DND-41 (cell line): ENCODE data around the gene PADI4.

ENCODE experiments used
- EZH2 ChIP-seq: IDR thresholded peaks from 3 replicates; pipeline ENCODE4 v1.6.1; 2012; ENCODE audit warnings: borderline replicate concordance, low read depth, mild to moderate bottlenecking, moderate library complexity, low read length, inconsistent platforms; ENCODE audit not compliant: severe bottlenecking
- TF ChIP-seq, protein P1 (sequence below): IDR thresholded peaks from 2 replicates; pipeline ENCODE4 v1.5.1; 2012; ENCODE audit warnings: borderline replicate concordance, low read length, moderate library complexity, mild to moderate bottlenecking; ENCODE audit not compliant: poor library complexity, severe bottlenecking; ENCODE audit errors: extremely low read depth

DNA sequence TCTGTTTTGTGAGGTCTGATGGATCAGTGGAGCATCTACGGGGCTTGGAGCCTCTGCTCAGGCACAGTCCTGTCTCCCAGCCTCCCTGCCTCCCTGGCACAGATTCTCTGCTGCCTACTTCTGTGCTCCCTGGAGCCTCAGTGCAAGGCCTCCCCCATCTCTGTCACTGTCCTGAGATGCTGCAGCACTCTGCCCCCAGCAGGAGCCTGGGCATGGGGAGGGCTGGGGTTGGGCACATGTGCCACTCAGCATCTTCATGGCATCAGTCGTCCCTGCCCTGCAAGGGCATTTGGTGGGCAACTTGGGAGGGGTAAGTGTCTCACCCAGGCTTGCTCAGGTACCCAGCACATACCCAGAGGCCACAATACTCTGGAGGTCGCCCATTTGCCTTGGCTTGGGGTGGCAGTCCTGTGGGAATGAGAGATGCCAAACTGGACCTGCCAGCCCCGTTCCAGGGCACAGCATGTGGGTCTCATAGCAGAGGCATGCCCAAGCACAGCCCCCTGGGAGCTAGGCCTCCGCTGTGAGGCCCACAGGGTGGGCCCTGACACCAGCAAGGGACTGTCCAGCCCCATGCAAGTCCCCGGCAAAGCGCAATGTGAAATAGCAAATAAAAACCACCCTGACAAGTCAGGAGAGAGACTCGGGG, 30.4 kb upstream of the PADI4 start:
- TF ChIP-seq, protein P1, sequence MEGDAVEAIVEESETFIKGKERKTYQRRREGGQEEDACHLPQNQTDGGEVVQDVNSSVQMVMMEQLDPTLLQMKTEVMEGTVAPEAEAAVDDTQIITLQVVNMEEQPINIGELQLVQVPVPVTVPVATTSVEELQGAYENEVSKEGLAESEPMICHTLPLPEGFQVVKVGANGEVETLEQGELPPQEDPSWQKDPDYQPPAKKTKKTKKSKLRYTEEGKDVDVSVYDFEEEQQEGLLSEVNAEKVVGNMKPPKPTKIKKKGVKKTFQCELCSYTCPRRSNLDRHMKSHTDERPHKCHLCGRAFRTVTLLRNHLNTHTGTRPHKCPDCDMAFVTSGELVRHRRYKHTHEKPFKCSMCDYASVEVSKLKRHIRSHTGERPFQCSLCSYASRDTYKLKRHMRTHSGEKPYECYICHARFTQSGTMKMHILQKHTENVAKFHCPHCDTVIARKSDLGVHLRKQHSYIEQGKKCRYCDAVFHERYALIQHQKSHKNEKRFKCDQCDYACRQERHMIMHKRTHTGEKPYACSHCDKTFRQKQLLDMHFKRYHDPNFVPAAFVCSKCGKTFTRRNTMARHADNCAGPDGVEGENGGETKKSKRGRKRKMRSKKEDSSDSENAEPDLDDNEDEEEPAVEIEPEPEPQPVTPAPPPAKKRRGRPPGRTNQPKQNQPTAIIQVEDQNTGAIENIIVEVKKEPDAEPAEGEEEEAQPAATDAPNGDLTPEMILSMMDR, result no peak
- no peak for TF ChIP-seq EZH2
